HEK293T (cell line): ENCODE results near the gene DYDC1.

Experiments used
- CTCF ChIA-PET: fragments of 350-600 bp; formaldehyde crosslinking; extraction: SDS; loops from one replicate; lab custom pipeline; 2021; ENCODE audit warnings: antibody characterized with exemption, inconsistent platforms; lab: Yijun Ruan, JAX
- POLR2A ChIA-PET: fragments of 350-600 bp; formaldehyde crosslinking; extraction: SDS; loops from one replicate; lab custom pipeline; 2020; ENCODE audit warnings: antibody characterized with exemption, inconsistent platforms; lab: Yijun Ruan, JAX
- DNase-seq: peaks from one replicate; pipeline ENCODE4 v3.0.0; 2012; ENCODE audit warnings: mixed read lengths; ENCODE audit errors: extremely low spot score
- ARNT ChIP-seq: fragments of 450-650 bp; IDR thresholded peaks from 2 replicates; pipeline ENCODE4 v1.6.1; 2017; ENCODE audit warnings: mild to moderate bottlenecking
- BHLHE40 ChIP-seq: fragments of 450-650 bp; IDR thresholded peaks from 2 replicates; pipeline ENCODE4 v1.6.1; 2016; ENCODE audit warnings: mild to moderate bottlenecking, moderate library complexity, borderline replicate concordance
- CTBP1 ChIP-seq: fragments of 450-650 bp; IDR thresholded peaks from 2 replicates; pipeline ENCODE4 v1.6.1; 2016; ENCODE audit warnings: borderline replicate concordance
- ELF4 ChIP-seq: fragments of 450-650 bp; IDR thresholded peaks from 2 replicates; pipeline ENCODE4 v1.6.1; 2017; ENCODE audit warnings: antibody characterized with exemption
- FOXA1 ChIP-seq: fragments of 450-650 bp; IDR thresholded peaks from 2 replicates; pipeline ENCODE4 v1.6.1; 2016; ENCODE audit warnings: mild to moderate bottlenecking
- FOXK2 ChIP-seq: fragments of 450-650 bp; IDR thresholded peaks from 2 replicates; pipeline ENCODE4 v1.6.1; 2016; ENCODE audit warnings: mild to moderate bottlenecking
- FOXM1 ChIP-seq: fragments of 450-650 bp; IDR thresholded peaks from 2 replicates; pipeline ENCODE4 v1.6.1; 2017; ENCODE audit warnings: mild to moderate bottlenecking, borderline replicate concordance
- HDGF ChIP-seq: fragments of 450-650 bp; IDR thresholded peaks from 2 replicates; pipeline ENCODE4 v1.6.1; 2017; ENCODE audit warnings: antibody characterized with exemption, borderline replicate concordance
- L3MBTL2 ChIP-seq: fragments of 450-650 bp; conservative IDR thresholded peaks from 2 replicates; pipeline ENCODE4 v1.6.1; 2016; ENCODE audit warnings: mild to moderate bottlenecking
- LEF1 ChIP-seq: fragments of 450-650 bp; IDR thresholded peaks from 2 replicates; pipeline ENCODE4 v1.6.1; 2017; ENCODE audit warnings: mild to moderate bottlenecking, borderline replicate concordance
- NFRKB ChIP-seq: fragments of 450-650 bp; IDR thresholded peaks from 2 replicates; pipeline ENCODE4 v1.6.1; 2016; ENCODE audit warnings: mild to moderate bottlenecking, moderate library complexity
- PKNOX1 ChIP-seq: fragments of 450-650 bp; IDR thresholded peaks from 2 replicates; pipeline ENCODE4 v1.6.1; 2016
- SP1 ChIP-seq: fragments of 450-650 bp; IDR thresholded peaks from 2 replicates; pipeline ENCODE4 v1.6.1; 2017
- SUZ12 ChIP-seq: fragments of 450-650 bp; IDR thresholded peaks from 2 replicates; pipeline ENCODE4 v1.6.1; 2016; ENCODE audit warnings: mild to moderate bottlenecking
- TARDBP ChIP-seq: fragments of 450-650 bp; IDR thresholded peaks from 2 replicates; pipeline ENCODE4 v1.6.1; 2016
- ZNF384 ChIP-seq: fragments of 450-650 bp; IDR thresholded peaks from 2 replicates; pipeline ENCODE4 v1.6.1; 2016

The DYDC1 gene

GRCh38 chr10:80321183-80321582 lies 35.4 kb downstream of the DYDC1 start:
- TF ChIP-seq SUZ12 (no peak), LEF1 (no peak), SP1 (no peak)
- ChIA-PET POLR2A (no interaction called here), CTCF (no interaction called here)
- no peak for DNase-seq

GRCh38 chr10:80320377-80320776 lies 36.2 kb downstream of the DYDC1 start:
- no peak for DNase-seq
- CTCF ChIA-PET = no interaction called here
- POLR2A ChIA-PET = no interaction called here
- no peak for TF ChIP-seq ZNF384
- no peak for TF ChIP-seq TARDBP
- no peak for TF ChIP-seq CTBP1
- TF ChIP-seq HDGF = no peak
- no peak for TF ChIP-seq FOXM1
- TF ChIP-seq PKNOX1 = no peak
- no peak for TF ChIP-seq L3MBTL2
- TF ChIP-seq SUZ12 = no peak
- TF ChIP-seq BHLHE40 = no peak
- no peak for TF ChIP-seq SP1
- TF ChIP-seq ELF4 = no peak
- no peak for TF ChIP-seq LEF1

GRCh38 chr10:80319725-80320290 lies 36.7 kb downstream of the DYDC1 start:
- CTCF ChIA-PET = no interaction called here
- DNase-seq = no peak
- TF ChIP-seq ELF4 (no peak), FOXA1 (no peak), L3MBTL2 (no peak), ARNT (no peak), FOXM1 (no peak), NFRKB (no peak), SUZ12 (no peak), CTBP1 (no peak), ZNF384 (no peak), HDGF (no peak), FOXK2 (no peak), LEF1 (no peak), PKNOX1 (no peak), TARDBP (no peak), BHLHE40 (no peak), SP1 (no peak)
- POLR2A ChIA-PET = no interaction called here

- CTCF ChIA-PET = no interaction called here
- TF ChIP-seq ELF4 (no peak), FOXK2 (no peak), BHLHE40 (no peak), SUZ12 (no peak), LEF1 (no peak), FOXM1 (no peak), FOXA1 (no peak), NFRKB (no peak), SP1 (no peak), PKNOX1 (no peak)
- DNase-seq = no peak
- POLR2A ChIA-PET = no interaction called here
Measured at GRCh38 chr10:80319318-80319717, 37.2 kb downstream of the DYDC1 start.

- ChIA-PET CTCF (no interaction called here), POLR2A (no interaction called here)
- no peak for DNase-seq
- TF ChIP-seq SUZ12 (no peak), NFRKB (no peak), LEF1 (no peak), FOXM1 (no peak), PKNOX1 (no peak)
Measured at GRCh38 chr10:80318742-80319141, 37.8 kb downstream of the DYDC1 start.

- POLR2A ChIA-PET = no interaction called here
- no peak for DNase-seq
- CTCF ChIA-PET = no interaction called here
- TF ChIP-seq ELF4 (no peak), TARDBP (no peak), L3MBTL2 (no peak), BHLHE40 (no peak), NFRKB (no peak), ARNT (no peak), SP1 (no peak), PKNOX1 (no peak), HDGF (no peak)
Measured at GRCh38 chr10:80315391-80315790, 41.2 kb downstream of the DYDC1 start.
